ENCODE results near the gene TREH.

Gene TREH

GRCh38 chr11:118645066-118645715 lies 34.3 kb downstream of the TREH start:
- Mint-ChIP-seq H3K36me3 (ENCODE audit: low read depth) (peaks cover 52% of the 10 kb centered on the region), H3K27ac (no peak overlapping the region), H3K9me3 (no peaks in the 10 kb centered on the region), H3K27me3 (ENCODE audit: low read depth, poor library complexity) (peaks cover 2% of the 10 kb centered on the region), H3K4me1 (no peaks in the 10 kb centered on the region), H3K4me3 (no peak overlapping the region)
- DNase-seq, result no peak
- no peak for TF ChIP-seq CTCF (IDR thresholded peaks at IDR 0.05)

GRCh38 chr11:118644496-118644895 lies 35.0 kb downstream of the TREH start:
- no peak overlapping the region for H3K4me3 Mint-ChIP-seq

GRCh38 chr11:118643995-118644345 lies 35.5 kb downstream of the TREH start:
- peaks cover 41% of the 10 kb centered on the region for H3K36me3 Mint-ChIP-seq (ENCODE audit: low read depth)
- peak overlapping the region; percentile 61 for H3K27ac Mint-ChIP-seq
- H3K4me3 Mint-ChIP-seq, result no peak overlapping the region
- DNase-seq, result no peak
- TF ChIP-seq CTCF (IDR thresholded peaks at IDR 0.05), result no peak
- no peaks in the 10 kb centered on the region for H3K9me3 Mint-ChIP-seq
- peaks cover 2% of the 10 kb centered on the region for H3K27me3 Mint-ChIP-seq (ENCODE audit: low read depth, poor library complexity)
- H3K4me1 Mint-ChIP-seq, result no peaks in the 10 kb centered on the region

More at GRCh38 chr11:118644496-118644895, 35.0 kb downstream of the TREH start:
- Mint-ChIP-seq H3K27me3 (ENCODE audit: low read depth, poor library complexity) (peaks cover 2% of the 10 kb centered on the region), H3K4me1 (no peaks in the 10 kb centered on the region), H3K27ac (no peak overlapping the region), H3K9me3 (no peaks in the 10 kb centered on the region), H3K36me3 (ENCODE audit: low read depth) (peaks cover 45% of the 10 kb centered on the region)
- TF ChIP-seq CTCF (IDR thresholded peaks at IDR 0.05), result no peak
- DNase-seq, result no peak

- Mint-ChIP-seq H3K36me3 (ENCODE audit: low read depth) (peaks cover 38% of the 10 kb centered on the region), H3K9me3 (no peaks in the 10 kb centered on the region), H3K27me3 (ENCODE audit: low read depth, poor library complexity) (peaks cover 2% of the 10 kb centered on the region), H3K27ac (no peak overlapping the region), H3K4me1 (no peaks in the 10 kb centered on the region), H3K4me3 (no peak overlapping the region)
- no peak for DNase-seq
- TF ChIP-seq CTCF (IDR thresholded peaks at IDR 0.05), result no peak
Measured at GRCh38 chr11:118643142-118643994, 36.1 kb downstream of the TREH start.

- peaks cover 24% of the 10 kb centered on the region for H3K36me3 Mint-ChIP-seq (ENCODE audit: low read depth)
- TF ChIP-seq CTCF (IDR thresholded peaks at IDR 0.05), result no peak
- no peak overlapping the region for H3K4me3 Mint-ChIP-seq
- no peaks in the 10 kb centered on the region for H3K4me1 Mint-ChIP-seq
- DNase-seq, result no peak
- H3K9me3 Mint-ChIP-seq, result no peaks in the 10 kb centered on the region
- peaks cover 2% of the 10 kb centered on the region for H3K27me3 Mint-ChIP-seq (ENCODE audit: low read depth, poor library complexity)
- H3K27ac Mint-ChIP-seq, result no peak overlapping the region
Measured at GRCh38 chr11:118641397-118642019, 37.9 kb downstream of the TREH start.

Measured in nephron progenitor cell (in vitro differentiated cells).